Stimulated activated CD4-positive, alpha-beta T cell treated with anti-CD3 and anti-CD28 coated beads, Interleukin-1b, Interleukin-23, amount 100 ng/mL, for 24 hours (primary cell): ENCODE measurements around the gene TYW1B.
A peak's percentile ranks its signal among the peaks of the same experiment; 100 is the strongest.
"Not testable (repeated sequence)": the region's sequence is repeated elsewhere in the genome, so short reads cannot be mapped to it uniquely, and the experiment has no call there.

Source experiments
- DNase-seq, 4 experiments: peaks; one replicate each; pipeline ENCODE4 v3.0.0-alpha.2; 2020; ENCODE audit warnings: low read depth in 4 of 4, low spot score in 1 of 4

TYW1B gene, protein sequence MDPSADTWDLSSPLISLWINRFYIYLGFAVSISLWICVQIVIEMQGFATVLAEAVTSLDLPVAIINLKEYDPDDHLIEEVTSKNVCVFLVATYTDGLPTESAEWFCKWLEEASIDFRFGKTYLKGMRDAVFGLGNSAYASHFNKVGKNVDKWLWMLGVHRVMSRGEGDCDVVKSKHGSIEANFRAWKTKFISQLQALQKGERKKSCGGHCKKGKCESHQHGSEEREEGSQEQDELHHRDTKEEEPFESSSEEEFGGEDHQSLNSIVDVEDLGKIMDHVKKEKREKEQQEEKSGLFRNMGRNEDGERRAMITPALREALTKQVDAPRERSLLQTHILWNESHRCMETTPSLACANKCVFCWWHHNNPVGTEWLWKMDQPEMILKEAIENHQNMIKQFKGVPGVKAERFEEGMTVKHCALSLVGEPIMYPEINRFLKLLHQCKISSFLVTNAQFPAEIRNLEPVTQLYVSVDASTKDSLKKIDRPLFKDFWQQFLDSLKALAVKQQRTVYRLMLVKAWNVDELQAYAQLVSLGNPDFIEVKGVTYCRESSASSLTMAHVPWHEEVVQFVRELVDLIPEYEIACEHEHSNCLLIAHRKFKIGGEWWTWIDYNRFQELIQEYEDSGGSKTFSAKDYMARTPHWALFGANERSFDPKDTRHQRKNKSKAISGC

DNA sequence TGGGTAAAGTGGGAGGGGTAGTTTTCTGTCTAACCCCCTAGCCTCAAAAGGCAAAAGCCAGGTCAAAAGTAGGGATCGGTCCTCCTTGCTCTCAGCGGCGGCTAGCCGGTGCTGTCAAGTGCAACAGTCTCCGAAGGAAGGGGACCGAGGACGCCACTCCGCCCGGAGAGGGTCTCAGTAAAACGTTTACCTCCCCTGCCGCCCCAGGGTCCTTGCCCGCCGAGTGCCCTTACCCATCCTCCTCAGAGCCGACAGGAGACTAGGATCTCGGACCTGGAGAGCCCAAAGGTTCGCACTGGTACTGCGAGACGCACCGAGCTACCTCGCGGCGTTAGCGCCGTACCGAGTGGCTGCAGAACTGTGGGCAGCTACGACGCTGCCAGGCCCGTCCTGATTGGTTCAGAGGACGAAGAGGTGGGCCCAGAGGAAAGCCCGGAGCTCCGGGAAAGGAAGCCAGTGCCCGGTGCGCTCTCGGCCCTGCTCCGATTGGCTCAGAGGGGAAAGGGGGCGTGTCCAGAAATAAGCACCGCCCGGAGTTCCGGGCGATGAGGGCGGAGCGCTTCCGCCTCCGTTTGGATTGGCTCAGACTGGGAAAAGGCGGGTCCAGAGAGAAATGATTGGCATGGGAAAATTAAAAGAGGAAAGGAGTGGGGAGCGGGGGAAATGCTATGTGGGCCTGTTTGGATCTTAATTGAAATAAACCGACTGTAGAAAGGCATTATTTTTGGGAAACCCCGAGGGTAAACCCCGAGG lies at the start of gene TYW1B:
TYW1B (minus strand) TSS at position 362 of the 753 bp plus-strand sequence; CDS start at position 237, 125 bp downstream.
- peak; percentile 87 to 93 (median 92) for DNase-seq

DNA sequence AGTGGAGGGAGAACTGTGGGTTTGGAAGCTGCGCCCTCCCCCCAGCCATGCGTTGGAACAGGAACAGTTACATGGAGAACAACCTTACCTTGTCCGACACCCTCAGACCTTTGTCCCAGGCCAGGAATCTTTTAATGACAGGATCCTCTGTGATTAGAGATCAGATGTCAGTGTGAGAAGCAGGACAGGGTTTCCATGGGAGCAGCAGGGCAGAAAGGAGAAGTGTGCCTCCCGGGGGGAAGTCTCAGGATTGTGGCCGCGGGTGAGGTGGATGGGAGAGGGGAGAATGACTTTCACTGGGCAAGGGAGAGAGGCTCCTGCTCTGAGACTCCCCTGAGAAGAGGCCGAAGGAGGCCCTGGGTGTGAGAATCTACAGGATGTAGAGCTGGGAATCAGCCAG lies 39.6 kb upstream of the TYW1B start:
- not testable (repeated sequence) for DNase-seq

DNA sequence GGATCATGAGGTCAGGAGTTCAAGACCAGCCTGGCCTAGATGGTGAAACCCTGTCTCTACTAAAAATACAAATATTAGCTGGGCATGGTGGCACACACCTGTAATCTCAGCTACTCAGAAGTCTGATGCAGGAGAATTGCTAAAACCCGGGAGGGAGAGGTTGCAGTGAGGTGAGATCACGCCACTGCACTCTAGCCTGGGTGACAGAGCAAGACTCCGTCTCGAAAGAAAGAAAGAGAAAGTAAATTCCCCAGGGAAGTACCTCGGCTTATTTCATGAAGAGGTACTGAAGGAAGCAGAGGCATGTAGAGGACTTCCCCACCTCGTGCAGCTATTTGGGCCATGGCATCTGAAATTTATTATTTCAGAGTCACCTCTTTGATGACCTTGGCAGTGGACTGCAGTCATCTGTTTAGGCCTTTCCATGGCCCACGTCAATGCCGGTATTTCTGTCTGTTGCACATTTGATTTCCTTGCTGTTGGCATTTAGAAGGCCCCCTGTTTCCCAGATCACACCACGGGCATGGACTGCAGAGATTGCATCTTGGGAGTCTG lies 30.9 kb upstream of the TYW1B start:
- not testable (repeated sequence) for DNase-seq

DNA sequence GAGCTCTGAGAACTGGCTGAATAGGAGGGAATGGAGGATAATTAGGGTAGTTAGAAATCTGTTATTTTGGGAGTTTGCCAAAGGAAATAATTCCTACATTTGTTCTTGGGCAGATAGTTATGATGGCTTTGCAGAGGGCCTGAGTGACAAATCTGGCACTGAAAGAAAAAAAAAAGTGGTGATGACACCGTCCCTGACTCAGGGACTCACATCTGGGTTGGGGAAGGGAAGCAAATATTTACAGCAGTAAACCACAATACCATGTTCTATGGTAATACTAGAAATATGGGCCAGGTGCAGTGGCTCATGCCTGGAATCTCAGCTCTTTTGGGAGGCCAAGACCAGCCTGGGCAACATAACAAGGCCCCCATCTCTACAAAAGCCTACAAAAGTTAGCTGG lies 29.9 kb upstream of the TYW1B start:
- not testable (repeated sequence) for DNase-seq

DNA sequence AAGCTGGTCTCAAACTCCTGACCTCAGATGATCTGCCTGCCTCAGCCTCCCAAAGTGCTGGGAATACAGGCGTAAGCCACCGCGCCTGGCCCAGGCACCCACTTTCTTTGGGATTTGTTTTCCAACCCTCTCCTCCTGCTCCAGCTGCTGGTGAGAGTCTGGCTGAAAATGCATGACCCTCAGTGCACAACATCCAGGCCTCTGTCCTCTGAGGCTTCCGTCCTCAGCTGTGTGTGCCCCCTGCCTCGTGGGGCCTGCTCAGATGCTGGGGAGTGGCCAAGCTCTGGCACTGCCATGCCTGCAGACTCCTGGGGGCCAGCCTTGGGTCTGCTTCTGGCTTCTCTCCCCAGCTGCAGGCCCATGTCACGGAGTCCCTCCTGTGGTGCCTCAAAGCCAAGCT lies 27.3 kb upstream of the TYW1B start:
- DNase-seq: not testable (repeated sequence)

DNA sequence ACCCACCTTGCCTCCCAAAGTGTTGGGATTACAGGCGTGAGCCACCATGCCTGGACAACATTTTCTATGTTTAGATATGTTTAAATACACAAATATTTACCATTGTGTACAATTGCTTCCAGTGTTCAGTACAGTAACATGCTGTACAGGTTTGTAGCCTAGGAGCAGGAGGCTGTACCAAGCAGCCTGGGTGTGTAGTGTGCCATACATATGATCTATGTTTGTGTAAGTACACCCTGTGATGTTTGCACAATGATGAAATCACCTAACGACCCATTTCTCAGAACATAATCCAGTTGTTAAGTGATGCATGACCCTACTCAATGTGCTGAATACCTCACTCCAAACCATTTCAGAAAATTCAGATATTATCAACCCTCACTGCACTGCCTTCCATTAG lies 24.9 kb upstream of the TYW1B start:
- not testable (repeated sequence) for DNase-seq

DNA sequence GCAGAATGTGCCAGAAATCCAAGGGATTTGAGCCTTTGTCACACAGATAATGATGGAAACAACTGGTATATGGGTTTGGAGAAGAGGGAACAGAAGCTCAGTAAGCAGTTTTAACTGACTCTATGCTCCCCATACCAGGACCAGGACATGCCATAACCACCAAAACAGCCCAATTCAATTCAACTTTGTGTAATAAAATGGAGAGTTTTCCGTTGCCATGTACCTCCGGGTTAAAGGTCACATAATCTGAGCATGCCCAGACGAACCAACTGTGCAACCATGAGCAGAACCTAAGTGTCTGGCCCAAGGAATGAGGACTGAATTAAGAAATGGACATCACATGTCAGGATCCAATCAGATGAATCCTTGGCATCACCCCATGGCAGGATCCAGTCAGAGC lies 22.7 kb upstream of the TYW1B start:
- not testable (repeated sequence) for DNase-seq

DNA sequence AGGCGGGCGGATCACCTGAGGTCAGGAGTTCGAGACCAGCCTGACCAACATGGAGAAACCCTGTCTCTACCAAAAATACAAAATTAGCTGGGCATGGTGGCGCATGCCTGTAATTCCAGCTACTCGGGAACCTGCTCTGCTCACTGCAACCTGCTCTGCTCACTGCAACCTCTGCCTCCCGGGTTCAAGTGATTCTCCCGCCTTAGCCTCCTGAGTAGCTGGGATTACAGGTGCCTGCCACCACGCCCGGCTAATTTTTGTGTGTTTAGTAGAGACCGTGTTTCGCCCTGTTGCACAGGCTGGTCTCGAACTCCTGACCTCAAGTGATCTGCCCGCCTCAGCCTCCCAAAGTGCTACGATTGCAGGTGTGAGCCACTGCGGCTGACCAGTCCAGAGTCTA lies 16.1 kb upstream of the TYW1B start:
- DNase-seq: not testable (repeated sequence)

DNA sequence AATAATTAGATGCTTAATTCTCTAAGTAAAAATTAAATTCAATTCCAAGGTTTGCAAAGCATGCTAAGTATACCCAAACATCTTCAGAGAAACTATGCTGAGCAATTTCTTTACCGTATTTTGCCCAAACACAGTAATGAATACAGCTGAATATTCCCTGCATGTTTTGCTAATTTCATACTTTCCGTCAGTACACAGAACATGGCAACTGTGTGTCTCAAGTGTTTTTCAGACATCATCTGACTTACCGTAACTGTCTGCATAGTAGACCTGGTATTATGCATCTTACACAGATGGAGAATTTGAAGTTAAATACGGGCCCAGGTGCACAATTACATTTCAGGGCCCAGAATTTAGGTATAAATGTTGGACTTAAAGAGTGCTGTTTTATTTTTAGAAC lies 15.2 kb upstream of the TYW1B start:
- DNase-seq: not testable (repeated sequence)

DNA sequence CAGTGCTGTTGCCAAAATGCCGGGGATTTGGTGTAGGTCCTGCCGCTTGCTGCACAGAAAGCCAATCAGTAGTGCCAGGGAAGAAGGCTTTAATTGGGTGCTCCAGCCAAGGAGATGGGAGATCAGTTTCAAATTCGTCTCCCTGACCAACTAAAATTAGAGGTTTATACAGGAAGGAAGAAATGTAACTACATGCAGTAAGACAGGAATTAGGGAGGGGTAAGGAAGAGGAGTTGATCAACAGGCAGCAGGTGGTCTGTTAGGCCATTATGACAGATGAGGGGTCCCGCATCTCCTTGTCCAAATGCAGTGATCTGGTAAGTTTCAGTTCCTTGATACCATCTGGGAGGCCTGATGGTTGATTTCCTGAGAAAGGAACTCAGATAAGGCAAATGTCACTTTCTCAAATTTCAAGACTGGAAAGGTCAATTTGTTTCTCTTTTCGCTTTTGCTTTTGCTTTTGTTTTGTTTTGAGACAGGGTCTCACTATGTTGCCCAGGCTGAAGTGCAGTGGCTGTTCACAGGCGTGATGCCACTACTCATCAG lies 13.0 kb upstream of the TYW1B start:
- not testable (repeated sequence) for DNase-seq

DNA sequence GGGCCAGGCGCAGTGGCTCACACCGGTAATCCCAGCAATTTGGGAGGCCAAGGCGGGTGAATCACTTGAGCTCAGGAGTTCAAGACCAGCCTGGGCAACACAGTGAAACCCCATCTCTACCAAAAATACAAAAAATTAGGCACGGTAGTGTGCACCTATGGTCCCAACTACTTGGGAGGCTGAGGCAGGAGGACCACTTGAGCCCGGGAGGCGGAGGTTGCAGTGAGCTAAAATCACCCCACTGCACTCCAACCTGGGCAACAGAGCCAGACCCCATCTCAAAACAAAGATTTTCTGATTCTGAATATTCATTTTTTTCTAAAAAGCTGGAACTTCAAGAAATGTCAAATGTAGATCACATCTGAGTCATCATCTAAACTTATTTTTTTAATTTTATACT lies 10.3 kb upstream of the TYW1B start:
- not testable (repeated sequence) for DNase-seq

DNA sequence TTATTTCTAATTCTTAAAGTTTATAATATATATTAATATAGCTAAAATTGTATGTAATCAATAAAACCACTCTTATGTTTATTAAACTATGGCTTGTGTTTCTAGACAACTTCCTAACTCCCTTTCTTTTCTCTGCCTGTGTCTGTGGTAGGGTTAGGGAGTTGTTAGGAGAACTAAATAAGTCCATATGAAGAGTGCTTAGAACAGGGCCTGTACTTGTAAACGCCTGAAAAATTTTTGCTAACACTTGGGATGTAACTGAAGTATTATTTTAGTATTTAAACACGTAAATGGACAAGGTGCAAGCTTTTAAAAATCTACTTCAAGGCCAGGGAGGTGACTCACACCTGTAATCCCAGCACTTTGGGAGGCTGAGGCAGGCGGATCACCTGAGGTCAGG lies 9.3 kb upstream of the TYW1B start:
- DNase-seq: not testable (repeated sequence)

DNA sequence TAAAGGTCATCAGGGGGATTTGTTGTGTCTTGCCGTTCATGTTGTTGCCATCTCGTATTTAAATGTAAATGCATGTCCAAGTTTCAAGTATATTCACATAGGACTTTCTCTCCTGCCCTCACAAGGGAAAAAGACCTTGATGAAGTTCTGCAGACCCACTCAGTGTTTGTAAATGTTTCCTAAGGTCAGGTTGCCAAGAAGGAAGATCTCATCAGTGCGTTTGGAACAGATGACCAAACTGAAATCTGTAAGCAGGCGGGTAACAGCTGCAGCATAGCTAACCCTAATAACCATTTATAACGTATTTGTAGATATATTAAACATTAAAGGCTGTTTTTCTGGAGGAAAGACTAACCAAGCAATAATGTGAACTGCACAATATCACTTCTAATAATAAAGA lies 2.6 kb upstream of the TYW1B start:
- not testable (repeated sequence) for DNase-seq

DNA sequence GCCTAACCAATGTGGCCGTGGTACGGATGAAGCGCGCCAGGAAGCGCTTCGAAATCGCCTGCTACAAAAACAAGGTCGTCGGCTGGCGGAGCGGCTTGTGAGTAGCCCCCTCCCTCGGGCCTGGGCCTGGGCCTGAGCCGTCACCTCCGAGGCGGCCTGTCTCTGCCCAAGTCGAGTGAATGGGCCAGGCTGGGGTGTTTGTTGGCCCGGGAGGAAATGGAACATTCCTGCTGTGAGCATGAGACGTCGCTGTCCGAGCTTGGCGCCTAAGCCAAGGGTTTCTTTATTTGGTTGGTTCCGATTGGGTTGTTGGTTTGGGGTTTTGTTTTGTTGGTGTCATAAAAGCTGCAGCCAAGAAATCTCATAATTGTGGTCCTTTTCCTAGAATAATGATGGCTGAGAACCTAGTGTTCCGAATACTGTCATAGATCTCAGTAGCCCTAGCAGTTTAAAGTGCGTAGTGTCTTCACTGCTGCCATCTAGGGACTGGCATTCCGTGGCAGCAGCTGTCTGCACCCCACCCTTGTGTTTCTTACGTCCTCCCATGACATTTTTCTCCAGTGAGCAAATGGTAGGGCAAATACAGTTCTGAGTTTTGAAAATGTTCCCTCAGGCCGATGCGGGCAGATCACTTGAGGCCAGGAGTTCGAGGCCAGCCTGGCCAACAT lies 1.8 kb upstream of the TYW1B start:
- DNase-seq: peak in 2 of 4 experiments; percentile 22 to 32

DNA sequence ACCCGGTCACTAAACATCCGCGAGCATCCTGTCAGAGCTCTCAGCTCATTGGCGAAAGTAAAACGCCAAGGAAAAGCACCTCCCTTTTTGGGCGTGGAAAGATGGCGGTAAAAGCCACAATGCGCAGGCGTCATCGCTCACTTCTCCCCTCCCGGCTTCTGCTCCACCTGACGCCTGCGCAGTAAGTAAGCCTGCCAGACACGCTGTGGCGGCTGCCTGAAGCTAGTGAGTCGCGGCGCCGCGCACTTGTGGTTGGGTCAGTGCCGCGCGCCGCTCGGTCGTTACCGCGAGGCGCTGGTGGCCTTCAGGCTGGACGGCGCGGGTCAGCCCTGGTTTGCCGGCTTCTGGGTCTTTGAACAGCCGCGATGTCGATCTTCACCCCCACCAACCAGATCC lies 1.3 kb upstream of the TYW1B start:
- DNase-seq: peak; percentile 86 to 93 (median 91)

DNA sequence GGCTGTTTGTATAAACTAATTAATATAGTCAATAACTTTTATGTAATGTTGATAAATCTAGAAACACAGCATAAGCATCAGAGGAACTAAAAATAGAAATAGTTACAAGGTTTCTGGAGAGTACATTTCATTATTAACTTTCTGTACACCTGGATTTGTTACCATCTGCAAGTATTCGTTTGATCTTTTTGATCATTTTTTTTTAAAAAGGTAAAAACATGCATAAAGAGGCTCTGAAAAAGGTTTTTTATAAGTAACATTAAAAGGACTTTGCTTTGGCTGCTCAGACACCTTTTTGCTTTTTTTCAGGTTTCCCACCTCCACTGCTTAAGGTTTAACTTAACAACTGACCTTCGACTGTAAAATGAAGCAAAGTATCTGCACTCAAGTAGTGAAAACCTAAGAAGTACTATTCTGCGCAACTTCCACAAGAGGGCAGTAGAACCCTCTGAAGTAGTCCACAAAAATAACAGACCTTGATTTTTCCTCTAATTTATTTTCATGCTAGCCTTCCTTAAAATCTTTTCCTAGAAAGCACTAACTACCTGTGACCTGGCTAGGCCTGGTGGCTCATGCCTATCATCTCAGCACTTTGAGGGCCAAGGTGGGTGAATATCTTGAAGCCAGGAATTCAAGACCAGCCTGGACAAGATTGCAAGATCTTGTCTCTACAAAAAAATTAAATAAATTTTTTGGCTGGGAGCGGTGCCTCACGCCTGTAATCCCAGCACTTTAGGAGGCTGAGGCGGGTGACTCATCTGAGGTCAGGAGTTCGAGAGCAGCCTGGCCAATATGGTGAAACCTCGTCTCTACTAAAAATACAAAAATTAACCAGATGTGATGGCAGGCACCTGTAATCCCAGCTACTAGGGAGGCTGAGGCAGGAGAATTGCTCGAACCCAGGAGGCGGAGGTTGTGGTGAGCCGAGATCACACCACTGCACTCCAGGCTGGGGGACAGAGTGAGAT lies 4.0 kb downstream of the TYW1B start:
- not testable (repeated sequence) for DNase-seq

DNA sequence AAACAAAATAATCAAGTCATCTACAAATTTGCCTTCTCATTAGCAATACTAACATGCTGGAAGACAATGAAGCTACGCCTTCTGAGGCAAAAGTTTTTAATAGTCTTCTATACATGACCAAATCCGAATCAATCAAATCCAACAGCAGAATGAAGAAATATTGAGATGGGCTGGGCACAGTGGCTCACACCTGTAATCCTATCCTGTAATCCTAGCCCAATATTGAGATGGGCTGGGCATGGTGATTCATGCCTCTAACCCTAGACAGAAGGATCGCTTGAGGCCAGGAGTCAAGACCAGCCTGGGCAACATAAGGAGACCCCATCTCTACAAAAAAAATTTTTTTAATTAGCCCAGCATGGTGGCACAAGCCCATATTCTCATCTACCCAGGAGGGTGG lies 5.5 kb downstream of the TYW1B start:
- not testable (repeated sequence) for DNase-seq

DNA sequence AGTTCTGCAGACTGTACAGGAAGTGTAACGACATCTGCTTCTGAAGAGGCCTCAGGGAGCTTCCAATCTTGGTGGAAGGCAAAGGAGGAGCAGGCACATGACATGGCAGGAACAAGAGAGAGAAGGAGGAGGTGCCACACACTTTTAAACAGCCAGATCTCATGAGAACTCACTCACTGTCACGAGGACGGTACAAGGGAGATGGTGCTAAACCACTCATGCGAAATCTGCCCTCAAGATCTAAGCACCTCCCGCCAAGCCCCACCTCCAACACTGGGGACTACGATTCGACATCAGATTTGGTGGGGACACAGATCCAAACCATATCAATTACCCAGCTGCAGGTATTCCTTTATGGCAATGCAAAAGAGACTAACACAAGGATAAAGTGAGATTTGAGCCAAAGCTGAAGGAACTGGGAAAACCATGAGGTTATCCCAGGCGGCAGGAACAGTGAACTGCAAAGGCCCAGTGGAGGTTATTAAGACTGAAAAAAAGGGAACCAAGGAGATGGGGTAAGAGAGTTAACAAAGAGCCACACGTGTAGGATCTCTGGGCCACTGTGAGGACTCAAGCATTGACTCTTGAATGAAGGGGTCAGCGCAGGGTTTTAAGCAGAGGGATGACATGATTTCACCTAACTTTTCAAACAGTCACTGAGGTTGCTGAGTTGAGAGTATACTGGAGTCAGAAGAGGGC lies 9.2 kb downstream of the TYW1B start:
- DNase-seq: not testable (repeated sequence)

DNA sequence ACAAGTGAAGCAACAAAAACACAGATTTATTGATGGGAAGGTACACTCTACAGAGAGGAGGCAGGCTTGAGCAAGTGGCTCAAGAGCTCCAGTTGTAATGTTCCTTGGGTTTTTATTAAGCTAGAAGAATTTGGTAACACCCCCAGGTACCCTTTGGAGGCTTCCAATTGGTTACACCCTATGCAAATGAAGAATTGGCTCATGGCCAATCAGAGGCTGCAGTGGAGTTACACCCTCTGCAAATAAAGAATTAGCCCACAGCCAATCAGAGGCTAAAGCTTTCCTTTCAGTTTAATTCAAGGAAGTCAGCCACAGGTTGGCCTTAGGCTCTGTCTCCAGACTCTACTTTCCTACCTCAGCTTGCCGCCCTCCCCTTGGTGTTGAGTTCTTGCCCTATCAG lies 10.3 kb downstream of the TYW1B start:
- not testable (repeated sequence) for DNase-seq
